Ishikawa (cell line): ENCODE data around the gene SYNGR4.

ENCODE experiments used
- CEBPB ChIP-seq: IDR thresholded peaks from 2 replicates; pipeline ENCODE4 v1.6.1; 2012
- RAD21 ChIP-seq: IDR thresholded peaks from 2 replicates; pipeline ENCODE4 v1.6.1; 2012; ENCODE audit warnings: low read depth
- YY1 ChIP-seq: IDR thresholded peaks from 2 replicates; pipeline ENCODE4 v1.6.1; 2012; ENCODE audit warnings: low read depth
- TF ChIP-seq, protein P1 (sequence below): IDR thresholded peaks from 2 replicates; pipeline ENCODE4 v1.6.1; 2012

DNA sequence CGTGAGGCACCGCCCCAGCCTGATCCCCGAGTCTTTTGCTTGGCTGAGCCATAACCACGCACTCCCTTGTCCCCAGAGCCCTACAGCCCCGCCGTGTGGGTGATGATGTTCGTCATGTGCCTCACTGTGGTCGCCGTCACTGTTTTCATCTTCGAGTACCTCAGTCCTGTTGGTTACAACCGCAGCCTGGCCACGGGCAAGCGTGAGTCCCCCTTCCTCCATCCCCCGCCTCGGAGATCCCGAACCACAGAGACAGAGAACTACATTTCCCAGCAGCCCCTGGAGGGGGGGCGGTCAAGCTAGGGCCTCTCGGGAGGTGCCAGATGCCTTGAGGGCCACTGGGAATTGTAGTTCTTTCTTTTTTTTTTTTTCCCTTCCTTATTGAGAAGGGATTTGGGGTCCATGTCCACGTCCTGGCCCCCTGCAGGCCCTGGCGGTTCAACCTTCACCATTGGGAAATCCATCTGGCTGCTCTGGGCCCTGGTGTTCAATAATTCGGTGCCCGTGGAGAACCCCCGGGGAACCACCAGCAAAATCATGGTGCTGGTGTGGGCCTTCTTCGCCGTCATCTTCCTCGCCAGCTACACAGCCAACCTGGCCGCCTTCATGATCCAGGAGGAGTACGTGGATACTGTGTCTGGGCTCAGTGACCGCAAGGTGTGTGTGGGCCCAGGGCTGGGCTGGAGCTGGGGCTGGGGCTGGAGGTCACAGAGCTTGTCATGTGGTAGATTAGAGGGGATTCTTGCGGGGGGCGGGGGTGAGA is 55.2 kb downstream of the SYNGR4 start:
- TF ChIP-seq YY1, result 0 out of 2 replicates have a peak, but pooled peaks have one; percentile 37
- no peak for TF ChIP-seq CEBPB
- TF ChIP-seq, protein P1, sequence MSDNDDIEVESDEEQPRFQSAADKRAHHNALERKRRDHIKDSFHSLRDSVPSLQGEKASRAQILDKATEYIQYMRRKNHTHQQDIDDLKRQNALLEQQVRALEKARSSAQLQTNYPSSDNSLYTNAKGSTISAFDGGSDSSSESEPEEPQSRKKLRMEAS, result no peak
- no peak for TF ChIP-seq RAD21
